ENCODE measurements around the gene SNRK. TPM values are rescaled to one million over a fixed set of nuclear protein-coding genes. Genes with fewer than 3 reads are reported as not detected.
A peak's percentile ranks its signal among the peaks of the same experiment; 100 is the strongest.

Gene SNRK
- total RNA-seq (2011; cell fraction: chromatin; rRNA removed; ENCODE audit: low replicate concordance): 20.1 and 34.8 TPM in 2 replicates
- 8.0 and 9.3 TPM in 2 replicates for total RNA-seq (2011; cell fraction: nucleolus; rRNA removed)
- 13.2 and 26.1 TPM in 2 replicates for total RNA-seq (2011; cell fraction: nucleoplasm; rRNA removed)
- total RNA-seq (2014; rRNA removed) (8.9 and 9.7 TPM in 2 replicates), total RNA-seq (2014; rRNA removed; fragmentation: Illumina TruSeq; extraction: Trizol) (10.8 and 12.6 TPM in 2 replicates), total RNA-seq (2015; rRNA removed; fragmentation: Illumina TruSeq; extraction: Trizol) (10.4 and 12.3 TPM in 2 replicates), total RNA-seq (2021) (8.2 and 11.5 TPM in 2 replicates), polyA plus RNA-seq (2011; rRNA removed) (6.7 and 7.3 TPM in 2 replicates), polyA plus RNA-seq (2014; fragmentation: Illumina TruSeq; extraction: Trizol) (6.8 and 7.1 TPM in 2 replicates), polyA plus RNA-seq (2014; fragmentation: Nextera tagmentation; extraction: Ambion mirVana) (1 to 10 TPM; 1.7 to 2.0 TPM), polyA plus RNA-seq (2014; rRNA removed) (4.2 TPM in 2 replicates), polyA minus RNA-seq (2011; rRNA and poly(A)+ RNA removed) (24.8 and 27.8 TPM in 2 replicates), Bru-seq, nascent RNA (percentile 79 among the genes with signal in this experiment), BruChase-seq, experiment 1, labeled RNA remaining after a 2-hour chase (percentile 77 among the genes with signal in this experiment), BruChase-seq, experiment 2, labeled RNA remaining after a 6-hour chase (percentile 72 among the genes with signal in this experiment)
- polyA plus RNA-seq (2011; cell fraction: cytosol; rRNA removed): 4.2 and 4.8 TPM in 2 replicates
- polyA plus RNA-seq (2011; cell fraction: nucleus; rRNA removed): 8.2 and 9.1 TPM in 2 replicates
- polyA plus RNA-seq (2012): 4.8 and 6.7 TPM in 2 replicates
- polyA minus RNA-seq (2011; cell fraction: cytosol; rRNA and poly(A)+ RNA removed): 13.2 and 20.2 TPM in 2 replicates
- 10.1 and 14.2 TPM in 2 replicates for polyA minus RNA-seq (2011; cell fraction: nucleus; rRNA and poly(A)+ RNA removed)
- long read RNA-seq, experiment 1, full-length matches to known transcripts: 5 of 23 reads
- long read RNA-seq, experiment 1, partial matches to known transcripts: 6 of 23 reads
- long read RNA-seq, experiment 1, other reads (novel, unspliced or antisense): 12 of 23 reads
- long read RNA-seq, experiment 2, partial matches to known transcripts: 0 of 10 reads
- long read RNA-seq, experiment 2, other reads (novel, unspliced or antisense): 10 of 10 reads
- long read RNA-seq, experiment 3, full-length matches to known transcripts: 1 of 6 reads
- long read RNA-seq, experiment 3, partial matches to known transcripts: 3 of 6 reads
- long read RNA-seq, experiment 3, other reads (novel, unspliced or antisense): 2 of 6 reads

GRCh38 chr3:43286115-43286840 is at the start of gene SNRK:
TSS of gene SNRK (plus strand) at chr3:43286540. CDS start at chr3:43303204, 16,664 bp downstream.
- Histone ChIP-seq H3K4me2 (ENCODE audit: insufficient read depth, low read length) (peak within 1 kb of the TSS; percentile 85), H3K27me3 (ENCODE audit: control insufficient read depth in 2 of 2, insufficient read depth in 2 of 2, low read length in 2 of 2) (no peaks in the 10 kb centered on the region), H2AFZ (ENCODE audit: low read depth, low read length) (peak within 1 kb of the TSS; percentile 97), H3K4me3 (peak within 1 kb of the TSS; percentile 68), H3K9me1 (ENCODE audit: control insufficient read depth, insufficient read depth, low read length) (no peaks in the 10 kb centered on the region), H3K9ac (ENCODE audit: insufficient read depth in 1 of 2, low read depth in 2 of 2, low read length in 2 of 2) (peak within 1 kb of the TSS; percentile 59 to 95), H3K4me1 (replicated peaks in 1 of 2; ENCODE audit: control insufficient read depth in 2 of 2, insufficient read depth in 2 of 2, low read length in 2 of 2) (peaks cover 12% of the 10 kb centered on the region in 2 experiments; a peak in 4 of 5 replicates), H3K27ac (ENCODE audit: extremely low read depth, low read depth, low read length) (peak within 1 kb of the TSS; percentile 65; the same call in 2 of the 3 replicates), H3K36me3 (ENCODE audit: control insufficient read depth, insufficient read depth, low read length) (peaks cover 8% of the 10 kb centered on the region; the same call in 1 of the 3 replicates), H4K20me1 (replicated peaks; ENCODE audit: control insufficient read depth, insufficient read depth, low read length) (peaks cover 7% of the 10 kb centered on the region), H3K9me3 (replicated peaks; ENCODE audit: control insufficient read depth, insufficient read depth, low read depth, low read length) (no peaks in the 10 kb centered on the region), H3K79me2 (ENCODE audit: control insufficient read depth, insufficient read depth, low read length) (peaks cover 31% of the 10 kb centered on the region)
- DNase-seq (ENCODE audit: extremely low read depth in 1 of 4, low spot score in 3 of 4): peak; percentile 89 to 100 (median 99)
- ATAC-seq: peak; percentile 93
- under 1% methylated on average over 83 of the region's 91 CpGs for WGBS (ENCODE audit: insufficient coverage, low coverage, missing lambda C conversion rate)
- no TSS peak for BruUV-seq (replicated peaks)
- peak; percentile 19 for FAIRE-seq
- POLR2A ChIA-PET: interaction anchor here (0.6 to 1.7 kb wide), 7 partner anchors 10 to 215 kb away, joined by 3 to 10 read pairs (median 3); no protein-coding TSS in a partner anchor
- in situ Hi-C loops (cut with MboI): no loop called here
- CTCF ChIA-PET (ENCODE audit: low intra/inter-chr PET ratio): no interaction called here
- intact Hi-C loops (cut with micrococcal nuclease): no loop called here
- TF ChIP-seq SETDB1 (IDR thresholded peaks at IDR 0.05; ENCODE audit: low read length) (no peak), ZNF695 (CRISPR knock-in tag; IDR thresholded peaks at IDR 0.05) (no peak), FOS (IDR thresholded peaks at IDR 0.05; ENCODE audit: extremely low read depth, insufficient read length) (no peak), KLF1 (tag; IDR thresholded peaks at IDR 0.05) (peak; percentile 65; the same call in 1 of the 2 replicates), RBM14 (IDR thresholded peaks at IDR 0.05; ENCODE audit: borderline replicate concordance, insufficient read depth, low read depth, low read length) (no peak), SRF (CRISPR knock-in tag; IDR thresholded peaks at IDR 0.05) (no peak), ZNF134 (CRISPR knock-in tag; conservative IDR thresholded peaks at IDR 0.05) (no peak), EGR1 (conservative IDR thresholded peaks at IDR 0.05) (no peak), SIX5 (IDR thresholded peaks at IDR 0.05; ENCODE audit: borderline replicate concordance in 1 of 2, insufficient read depth in 1 of 2, low read depth in 1 of 2, low read length in 2 of 2) (no peak), ARID1B (IDR thresholded peaks at IDR 0.05) (no peak), ELF2 (CRISPR knock-in tag; IDR thresholded peaks at IDR 0.05) (no peak), ZBTB1 (CRISPR knock-in tag; IDR thresholded peaks at IDR 0.05; ENCODE audit: borderline replicate concordance, low read depth) (peak; percentile 58; the same call in 1 of the 2 replicates), HNRNPH1 (optimal IDR thresholded peaks at IDR 0.05; ENCODE audit: low read depth, low read length) (no peak), PCBP2 (IDR thresholded peaks at IDR 0.05; ENCODE audit: low read depth, low read length, poor library complexity, severe bottlenecking) (no peak)
- TF ChIP-seq, protein P1, sequence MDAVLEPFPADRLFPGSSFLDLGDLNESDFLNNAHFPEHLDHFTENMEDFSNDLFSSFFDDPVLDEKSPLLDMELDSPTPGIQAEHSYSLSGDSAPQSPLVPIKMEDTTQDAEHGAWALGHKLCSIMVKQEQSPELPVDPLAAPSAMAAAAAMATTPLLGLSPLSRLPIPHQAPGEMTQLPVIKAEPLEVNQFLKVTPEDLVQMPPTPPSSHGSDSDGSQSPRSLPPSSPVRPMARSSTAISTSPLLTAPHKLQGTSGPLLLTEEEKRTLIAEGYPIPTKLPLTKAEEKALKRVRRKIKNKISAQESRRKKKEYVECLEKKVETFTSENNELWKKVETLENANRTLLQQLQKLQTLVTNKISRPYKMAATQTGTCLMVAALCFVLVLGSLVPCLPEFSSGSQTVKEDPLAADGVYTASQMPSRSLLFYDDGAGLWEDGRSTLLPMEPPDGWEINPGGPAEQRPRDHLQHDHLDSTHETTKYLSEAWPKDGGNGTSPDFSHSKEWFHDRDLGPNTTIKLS (IDR thresholded peaks at IDR 0.05; ENCODE audit: borderline replicate concordance, low read depth): peak; percentile 39; the same call in 1 of the 2 replicates

Measured in K562 (cell line).